HG03575 (cell line): ENCODE data around the gene IGF2R.

ENCODE experiments used
- ATAC-seq: cut with Tn5 transposase; IDR thresholded peaks from one replicate; pipeline ENCODE4 v1.9.1; 2021; ENCODE audit not compliant: unreplicated experiment, insufficient number of reproducible peaks, low FRiP score; ENCODE audit errors: extremely low read depth

IGF2R gene

GRCh38 chr6:160013987-160014868 lies 45.3 kb downstream of the IGF2R start:
- ATAC-seq, result no peak

GRCh38 chr6:160014869-160015182 lies 45.9 kb downstream of the IGF2R start:
- no peak for ATAC-seq

GRCh38 chr6:160015778-160016684 lies 47.1 kb downstream of the IGF2R start:
- ATAC-seq, result no peak

- no peak for ATAC-seq
These were observed 53.2 kb downstream of the IGF2R start for GRCh38 chr6:160022101-160022500.

GRCh38 chr6:160022793-160023192 lies 53.9 kb downstream of the IGF2R start:
- ATAC-seq, result no peak

GRCh38 chr6:160024152-160024551 lies 55.3 kb downstream of the IGF2R start:
- ATAC-seq, result no peak

GRCh38 chr6:160027076-160027475 lies 58.2 kb downstream of the IGF2R start:
- ATAC-seq, result no peak

GRCh38 chr6:160027931-160028330 lies 59.0 kb downstream of the IGF2R start:
- ATAC-seq, result no peak

GRCh38 chr6:160028487-160029275 lies 59.8 kb downstream of the IGF2R start:
- ATAC-seq, result no peak

GRCh38 chr6:160029525-160029924 lies 60.6 kb downstream of the IGF2R start:
- ATAC-seq, result no peak

GRCh38 chr6:160030103-160030502 lies 61.2 kb downstream of the IGF2R start:
- ATAC-seq, result no peak

GRCh38 chr6:160031442-160031841 lies 62.6 kb downstream of the IGF2R start:
- ATAC-seq, result no peak

- ATAC-seq, result no peak
These were observed 63.0 kb downstream of the IGF2R start for GRCh38 chr6:160031871-160032270.

- no peak for ATAC-seq
These were observed 63.7 kb downstream of the IGF2R start for GRCh38 chr6:160032538-160032937.

GRCh38 chr6:160034036-160034930 lies 65.4 kb downstream of the IGF2R start:
- ATAC-seq, result no peak

- ATAC-seq, result no peak
These were observed 66.4 kb downstream of the IGF2R start for GRCh38 chr6:160035241-160035640.

GRCh38 chr6:160035693-160036330 lies 66.9 kb downstream of the IGF2R start:
- no peak for ATAC-seq

GRCh38 chr6:160036331-160036695 lies 67.4 kb downstream of the IGF2R start:
- ATAC-seq, result no peak
